ENCODE data around the gene CCDC146.
"Not testable (repeated sequence)": the region's sequence is repeated elsewhere in the genome, so short reads cannot be mapped to it uniquely, and the experiment has no call there.

Gene CCDC146

GRCh38 chr7:77157034-77157433 is 34.6 kb downstream of the CCDC146 start:
- not testable (repeated sequence) for H3K4ac ChIP-seq (ENCODE audit: low read length); H2BK120ac ChIP-seq (ENCODE audit: low read depth, low read length); H3K18ac ChIP-seq (ENCODE audit: low read length); H2AK5ac ChIP-seq (ENCODE audit: low read depth, low read length); H3K4me1 ChIP-seq (ENCODE audit: control insufficient read depth in 2 of 2, insufficient read depth in 1 of 2, low read depth in 1 of 2, low read length in 2 of 2); H2AFZ ChIP-seq (ENCODE audit: low read length); H2BK12ac ChIP-seq (ENCODE audit: low read length); H3K79me1 ChIP-seq (ENCODE audit: low read depth, low read length); H3K23ac ChIP-seq (ENCODE audit: low read depth, low read length, poor library complexity); H2BK5ac ChIP-seq (ENCODE audit: low read length); DNase-seq (ENCODE audit: low spot score); H4K91ac ChIP-seq (ENCODE audit: low read depth, low read length, poor library complexity); H3K36me3 ChIP-seq (replicated peaks in 1 of 2; ENCODE audit: control insufficient read depth in 2 of 2, insufficient read depth in 2 of 2, low read length in 2 of 2); H3K9ac ChIP-seq (ENCODE audit: low read depth, low read length, poor library complexity); H3K9me3 ChIP-seq (replicated peaks in 1 of 2; ENCODE audit: control insufficient read depth in 2 of 2, insufficient read depth in 1 of 2, low read depth in 1 of 2, low read length in 2 of 2); H3K4me2 ChIP-seq (ENCODE audit: insufficient read depth, low read length, poor library complexity, severe bottlenecking); H4K8ac ChIP-seq (ENCODE audit: low read depth, low read length); H2BK15ac ChIP-seq (ENCODE audit: low read length); H3K27ac ChIP-seq (replicated peaks; ENCODE audit: low read length); H3K27me3 ChIP-seq (ENCODE audit: control insufficient read depth in 3 of 3, insufficient read depth in 3 of 3, low read depth in 1 of 3, low read length in 3 of 3); H3K14ac ChIP-seq (ENCODE audit: low read length); H3K4me3 ChIP-seq (ENCODE audit: low read length in 2 of 2)
- no CpG with 5 or more reads among the region's 1 CpG for WGBS, 2 donors (ENCODE audit: extremely low coverage in 2 of 2, insufficient read length in 2 of 2, insufficient replicate concordance in 1 of 2)

DNA sequence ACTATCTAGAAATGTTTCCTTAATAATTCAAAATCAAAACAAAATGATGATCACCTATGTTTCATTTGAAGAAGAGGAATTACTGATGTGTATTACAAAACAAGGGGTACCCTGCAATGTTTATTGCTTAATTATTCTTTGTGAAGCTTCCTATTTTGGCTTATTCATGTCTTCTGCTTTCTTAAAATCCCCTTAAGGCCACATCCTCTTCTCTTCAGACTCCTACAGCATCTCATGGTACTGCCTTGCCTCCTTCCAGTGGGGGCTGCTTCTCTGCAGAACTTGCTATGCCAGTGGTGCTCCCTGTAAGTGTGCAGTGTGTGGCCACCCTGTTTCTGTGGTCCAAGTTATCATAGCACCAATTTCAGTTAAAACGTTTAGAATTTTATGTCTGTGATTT is 35.0 kb downstream of the CCDC146 start:
- H3K14ac ChIP-seq (ENCODE audit: low read length), result no peak overlapping the region
- no peaks in the 10 kb centered on the region for H3K36me3 ChIP-seq (replicated peaks in 1 of 2; ENCODE audit: control insufficient read depth in 2 of 2, insufficient read depth in 2 of 2, low read length in 2 of 2)
- H2BK12ac ChIP-seq (ENCODE audit: low read length), result no peak overlapping the region
- H3K4me1 ChIP-seq (ENCODE audit: control insufficient read depth in 2 of 2, insufficient read depth in 1 of 2, low read depth in 1 of 2, low read length in 2 of 2), result no peaks in the 10 kb centered on the region
- H3K18ac ChIP-seq (ENCODE audit: low read length), result no peak overlapping the region
- H4K91ac ChIP-seq (ENCODE audit: low read depth, low read length, poor library complexity), result no peak overlapping the region
- no peak overlapping the region for H4K8ac ChIP-seq (ENCODE audit: low read depth, low read length)
- DNase-seq (ENCODE audit: low spot score), result no peak
- H3K4ac ChIP-seq (ENCODE audit: low read length), result no peak overlapping the region
- H3K9ac ChIP-seq (ENCODE audit: low read depth, low read length, poor library complexity), result no peak overlapping the region
- no peak overlapping the region for H3K4me3 ChIP-seq (ENCODE audit: low read length in 2 of 2)
- no CpG with 5 or more reads among the region's 1 CpG for WGBS, 2 donors (ENCODE audit: extremely low coverage in 2 of 2, insufficient read length in 2 of 2, insufficient replicate concordance in 1 of 2)
- no peaks in the 10 kb centered on the region for H3K79me1 ChIP-seq (ENCODE audit: low read depth, low read length)
- no peak overlapping the region for H2BK5ac ChIP-seq (ENCODE audit: low read length)
- no peak overlapping the region for H2AFZ ChIP-seq (ENCODE audit: low read length)
- no peak overlapping the region for H3K27ac ChIP-seq (replicated peaks; ENCODE audit: low read length)
- no peak overlapping the region for H2AK5ac ChIP-seq (ENCODE audit: low read depth, low read length)
- H3K9me3 ChIP-seq (replicated peaks in 1 of 2; ENCODE audit: control insufficient read depth in 2 of 2, insufficient read depth in 1 of 2, low read depth in 1 of 2, low read length in 2 of 2), result no peaks in the 10 kb centered on the region
- H2BK120ac ChIP-seq (ENCODE audit: low read depth, low read length), result no peak overlapping the region
- H3K4me2 ChIP-seq (ENCODE audit: insufficient read depth, low read length, poor library complexity, severe bottlenecking), result no peak overlapping the region
- H3K23ac ChIP-seq (ENCODE audit: low read depth, low read length, poor library complexity), result no peak overlapping the region
- no peaks in the 10 kb centered on the region for H3K27me3 ChIP-seq (ENCODE audit: control insufficient read depth in 3 of 3, insufficient read depth in 3 of 3, low read depth in 1 of 3, low read length in 3 of 3)
- no peak overlapping the region for H2BK15ac ChIP-seq (ENCODE audit: low read length)

DNA sequence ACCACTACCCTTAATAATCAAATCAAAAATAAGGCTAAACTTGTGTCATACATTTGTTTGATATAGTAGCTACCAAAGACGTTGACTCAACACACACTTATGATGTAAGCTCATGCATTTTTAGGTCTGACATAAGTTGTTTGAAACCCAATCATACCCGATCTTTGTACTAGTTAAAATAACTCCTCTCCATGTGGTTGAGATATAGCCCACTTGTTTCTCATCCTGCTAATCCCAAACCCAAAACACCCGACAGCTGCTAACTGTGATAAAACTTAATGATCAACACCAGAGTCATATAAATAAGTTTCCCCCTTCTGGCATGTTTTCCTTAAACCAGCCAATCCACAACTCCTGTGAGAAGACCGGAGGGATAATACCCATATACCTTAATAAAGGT is 48.7 kb downstream of the CCDC146 start:
- not testable (repeated sequence) for H3K9me3 ChIP-seq (replicated peaks in 1 of 2; ENCODE audit: control insufficient read depth in 2 of 2, insufficient read depth in 1 of 2, low read depth in 1 of 2, low read length in 2 of 2); H3K14ac ChIP-seq (ENCODE audit: low read length); H3K79me1 ChIP-seq (ENCODE audit: low read depth, low read length); H3K4ac ChIP-seq (ENCODE audit: low read length); H3K27me3 ChIP-seq (ENCODE audit: control insufficient read depth in 3 of 3, insufficient read depth in 3 of 3, low read depth in 1 of 3, low read length in 3 of 3); H3K9ac ChIP-seq (ENCODE audit: low read depth, low read length, poor library complexity); H3K27ac ChIP-seq (replicated peaks; ENCODE audit: low read length); H3K23ac ChIP-seq (ENCODE audit: low read depth, low read length, poor library complexity); H2BK12ac ChIP-seq (ENCODE audit: low read length); DNase-seq (ENCODE audit: low spot score); H4K8ac ChIP-seq (ENCODE audit: low read depth, low read length); H3K4me3 ChIP-seq (ENCODE audit: low read length in 2 of 2); H3K18ac ChIP-seq (ENCODE audit: low read length); H3K4me1 ChIP-seq (ENCODE audit: control insufficient read depth in 2 of 2, insufficient read depth in 1 of 2, low read depth in 1 of 2, low read length in 2 of 2); H2AFZ ChIP-seq (ENCODE audit: low read length); H2BK5ac ChIP-seq (ENCODE audit: low read length); H3K36me3 ChIP-seq (replicated peaks in 1 of 2; ENCODE audit: control insufficient read depth in 2 of 2, insufficient read depth in 2 of 2, low read length in 2 of 2); H2AK5ac ChIP-seq (ENCODE audit: low read depth, low read length); H4K91ac ChIP-seq (ENCODE audit: low read depth, low read length, poor library complexity); H2BK120ac ChIP-seq (ENCODE audit: low read depth, low read length); H3K4me2 ChIP-seq (ENCODE audit: insufficient read depth, low read length, poor library complexity, severe bottlenecking); H2BK15ac ChIP-seq (ENCODE audit: low read length)
- WGBS, 2 donors (ENCODE audit: extremely low coverage in 2 of 2, insufficient read length in 2 of 2, insufficient replicate concordance in 1 of 2), result no CpG with 5 or more reads among the region's 4 CpGs

- not testable (repeated sequence) for H3K18ac ChIP-seq (ENCODE audit: low read length); H3K79me1 ChIP-seq (ENCODE audit: low read depth, low read length)
- no CpG with 5 or more reads among the region's 6 CpGs for WGBS, 2 donors (ENCODE audit: extremely low coverage in 2 of 2, insufficient read length in 2 of 2, insufficient replicate concordance in 1 of 2)
Measured at GRCh38 chr7:77172437-77173172, 50.2 kb downstream of the CCDC146 start.

More at GRCh38 chr7:77172437-77173172, 50.2 kb downstream of the CCDC146 start:
- not testable (repeated sequence) for H2BK120ac ChIP-seq (ENCODE audit: low read depth, low read length); H2AK5ac ChIP-seq (ENCODE audit: low read depth, low read length); H3K23ac ChIP-seq (ENCODE audit: low read depth, low read length, poor library complexity); H4K8ac ChIP-seq (ENCODE audit: low read depth, low read length); H2BK15ac ChIP-seq (ENCODE audit: low read length); H3K27ac ChIP-seq (replicated peaks; ENCODE audit: low read length); H3K4me2 ChIP-seq (ENCODE audit: insufficient read depth, low read length, poor library complexity, severe bottlenecking); H2AFZ ChIP-seq (ENCODE audit: low read length); H3K9me3 ChIP-seq (replicated peaks in 1 of 2; ENCODE audit: control insufficient read depth in 2 of 2, insufficient read depth in 1 of 2, low read depth in 1 of 2, low read length in 2 of 2); H4K91ac ChIP-seq (ENCODE audit: low read depth, low read length, poor library complexity); DNase-seq (ENCODE audit: low spot score); H3K27me3 ChIP-seq (ENCODE audit: control insufficient read depth in 3 of 3, insufficient read depth in 3 of 3, low read depth in 1 of 3, low read length in 3 of 3); H2BK12ac ChIP-seq (ENCODE audit: low read length); H3K4ac ChIP-seq (ENCODE audit: low read length); H3K9ac ChIP-seq (ENCODE audit: low read depth, low read length, poor library complexity); H3K4me1 ChIP-seq (ENCODE audit: control insufficient read depth in 2 of 2, insufficient read depth in 1 of 2, low read depth in 1 of 2, low read length in 2 of 2); H3K4me3 ChIP-seq (ENCODE audit: low read length in 2 of 2); H3K14ac ChIP-seq (ENCODE audit: low read length); H3K36me3 ChIP-seq (replicated peaks in 1 of 2; ENCODE audit: control insufficient read depth in 2 of 2, insufficient read depth in 2 of 2, low read length in 2 of 2); H2BK5ac ChIP-seq (ENCODE audit: low read length)
